ENCODE data around the gene KIF1B.

DNA sequence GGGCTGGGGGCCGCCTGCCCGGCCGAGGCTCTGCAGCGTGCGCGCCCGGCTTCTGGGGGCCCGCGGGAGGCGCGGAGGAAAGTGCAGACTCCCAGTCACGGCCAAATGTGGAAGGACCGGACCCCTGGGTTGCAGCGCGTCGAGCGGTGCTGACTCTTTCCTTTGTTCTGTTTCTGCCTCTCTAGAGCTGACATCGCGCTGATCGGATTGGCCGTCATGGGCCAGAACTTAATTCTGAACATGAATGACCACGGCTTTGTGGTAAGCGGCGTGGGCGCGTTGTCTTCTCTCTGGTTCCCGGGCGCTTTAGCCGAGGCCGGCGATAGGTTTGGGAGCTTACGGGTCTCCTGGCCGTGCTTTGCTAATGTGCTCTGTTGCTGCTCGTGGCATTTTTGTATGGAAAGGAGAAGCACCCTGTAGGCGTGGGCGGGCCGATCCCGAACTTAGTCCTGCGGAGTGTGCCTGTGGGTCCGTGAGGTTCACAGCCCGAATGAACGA, 189.1 kb downstream of the KIF1B start:
- TF ChIP-seq CTCF (conservative IDR thresholded peaks at IDR 0.05; ENCODE audit: low read depth, low read length), result no peak
- no peak for TF ChIP-seq EZH2 (IDR thresholded peaks at IDR 0.05; ENCODE audit: borderline replicate concordance, low read depth, low read length, poor library complexity, severe bottlenecking)
